GM18907 (cell line): Measurements from ENCODE around the gene PNPLA1.

Experiments used
- ATAC-seq: cut with Tn5 transposase; IDR thresholded peaks from one replicate; pipeline ENCODE4 v1.9.1; 2021; ENCODE audit warnings: mild to moderate bottlenecking, moderate library complexity; ENCODE audit not compliant: unreplicated experiment

Gene PNPLA1

DNA sequence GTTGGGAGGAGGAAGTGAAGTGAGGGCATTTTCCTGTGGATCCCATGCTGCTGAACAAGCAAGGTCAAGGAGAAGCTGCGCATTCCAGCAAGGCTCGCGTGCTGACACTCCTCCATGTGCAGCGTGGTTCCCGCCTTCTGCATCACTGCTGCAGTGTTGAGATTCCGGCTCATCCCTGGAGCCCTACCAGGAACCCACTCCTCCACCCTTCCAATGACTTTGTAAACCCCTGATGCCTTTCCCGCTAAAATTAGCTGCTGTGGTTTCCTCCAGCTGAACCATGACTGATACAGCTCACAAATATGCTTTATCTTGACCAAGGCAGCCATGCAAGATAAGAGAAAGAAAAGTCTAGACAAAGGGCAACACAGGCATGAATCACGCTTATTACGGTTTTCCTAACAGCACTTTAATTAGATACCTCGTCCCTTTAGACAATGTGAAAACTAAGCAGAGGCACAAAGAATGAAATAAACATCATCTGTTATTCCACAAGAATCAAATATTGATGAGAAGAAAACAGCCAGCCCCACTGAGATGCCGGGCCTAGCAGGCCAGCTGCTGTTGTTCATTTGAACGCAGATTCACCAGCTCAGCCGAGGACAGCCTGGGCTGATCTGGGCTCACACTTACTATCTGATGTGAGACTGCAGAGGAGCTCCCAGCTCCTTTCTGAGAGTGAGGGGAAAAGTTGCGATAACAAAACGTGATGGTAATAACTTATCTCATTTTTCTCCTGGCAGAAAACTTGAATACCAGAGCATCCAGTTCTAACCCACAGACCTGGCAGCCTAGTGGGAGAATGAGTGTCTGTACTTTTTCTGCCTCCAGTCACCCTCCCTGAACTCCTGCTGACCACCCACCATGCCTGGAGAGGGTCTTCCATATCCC lies 81.1 kb downstream of the PNPLA1 start:
- no peak for ATAC-seq

DNA sequence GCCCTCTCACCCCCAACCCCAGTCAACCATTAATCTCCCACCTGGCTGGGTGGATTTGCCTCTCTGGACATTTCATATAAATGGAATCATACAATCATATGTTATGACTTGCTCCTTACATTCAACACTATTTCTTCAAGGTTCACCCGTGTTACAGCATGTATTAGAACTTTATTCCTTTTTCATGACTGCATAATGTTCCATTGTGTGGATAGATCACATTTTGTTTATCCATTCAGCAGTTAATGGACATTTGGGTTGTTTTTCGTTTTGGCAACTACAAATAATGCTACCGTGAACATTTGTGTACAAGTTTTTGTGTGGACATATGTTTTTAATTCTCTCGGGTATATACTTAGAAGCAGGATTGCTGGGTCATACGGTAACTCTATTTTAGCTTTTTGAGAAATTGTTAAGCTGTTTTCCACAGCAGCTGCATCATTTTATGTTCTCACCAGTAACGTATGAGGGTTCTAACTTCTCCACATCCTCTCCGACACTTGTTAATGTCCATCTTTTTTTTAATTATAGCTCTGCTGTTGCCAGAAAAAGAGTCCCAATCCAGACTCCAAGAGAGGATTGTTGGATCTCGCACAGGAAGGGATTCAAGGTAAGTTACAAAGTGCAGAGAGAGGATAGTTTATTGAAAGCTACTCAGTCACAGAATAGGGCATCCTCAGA lies 82.8 kb downstream of the PNPLA1 start:
- ATAC-seq: no peak

DNA sequence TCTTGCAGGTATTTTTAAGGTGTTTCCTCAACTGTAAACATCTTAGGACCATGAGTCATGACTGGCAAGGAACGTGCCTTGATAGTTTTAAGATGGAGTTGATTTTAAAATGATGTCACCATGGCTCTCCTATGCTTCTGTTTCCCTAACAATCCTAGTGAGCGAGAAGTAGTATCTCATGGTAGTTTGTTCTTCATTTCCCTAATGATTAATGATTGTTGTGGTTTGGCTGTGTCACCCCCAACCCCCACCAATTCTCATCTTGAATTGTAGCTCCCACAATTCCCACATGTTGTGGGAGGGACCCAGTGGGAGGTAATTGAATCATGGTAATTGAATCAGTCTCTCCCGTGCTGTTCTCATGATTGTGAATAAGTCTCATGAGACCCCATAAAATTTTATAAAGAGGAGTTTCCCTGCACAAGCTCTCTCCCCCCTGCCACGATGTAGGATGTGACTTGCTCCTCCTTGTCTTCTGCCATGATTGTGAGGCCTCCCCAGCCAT lies 83.6 kb downstream of the PNPLA1 start:
- ATAC-seq: no peak

DNA sequence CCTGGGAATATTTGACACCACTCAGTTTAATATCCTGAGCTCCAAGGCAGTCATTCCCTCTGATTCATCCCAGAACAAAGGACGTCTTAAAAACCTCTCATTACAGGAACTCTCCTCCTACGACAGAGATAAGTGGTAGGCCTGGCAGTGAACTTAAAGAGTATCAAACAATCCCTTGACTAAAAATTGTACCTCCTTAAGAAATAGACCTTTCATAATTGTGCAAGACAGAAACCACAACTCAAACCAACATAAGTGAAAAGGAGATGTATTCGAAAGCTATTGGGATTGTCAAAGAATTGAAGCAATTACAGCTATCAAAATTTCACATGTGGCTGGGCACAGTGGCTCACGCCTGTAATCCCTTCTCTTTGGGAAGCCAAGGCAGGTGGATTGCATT lies 86.0 kb downstream of the PNPLA1 start:
- no peak for ATAC-seq

DNA sequence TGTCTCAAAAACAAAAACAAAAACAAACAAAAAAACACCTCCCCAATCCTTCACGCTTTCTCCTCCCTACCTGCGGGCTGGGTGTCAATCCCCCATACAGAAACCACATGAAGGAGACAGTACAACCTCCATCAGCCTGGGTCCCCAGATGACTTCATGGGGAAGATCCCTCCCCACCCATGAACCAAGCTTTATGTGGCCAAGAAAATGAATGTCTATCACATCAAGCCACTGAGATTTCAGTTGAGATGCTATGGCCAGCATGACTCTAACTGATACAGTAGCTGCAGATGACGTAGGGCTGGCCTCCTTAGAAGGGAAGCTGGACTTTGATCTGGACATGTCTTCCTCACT lies 88.0 kb downstream of the PNPLA1 start:
- ATAC-seq: no peak
